HG02588 (cell line): ENCODE measurements around the gene HLA-DPB1.

ENCODE experiments used
- ATAC-seq: cut with Tn5 transposase; IDR thresholded peaks from one replicate; pipeline ENCODE4 v1.9.1; 2021; ENCODE audit warnings: mild to moderate bottlenecking, moderate library complexity; ENCODE audit not compliant: unreplicated experiment

Gene HLA-DPB1

DNA sequence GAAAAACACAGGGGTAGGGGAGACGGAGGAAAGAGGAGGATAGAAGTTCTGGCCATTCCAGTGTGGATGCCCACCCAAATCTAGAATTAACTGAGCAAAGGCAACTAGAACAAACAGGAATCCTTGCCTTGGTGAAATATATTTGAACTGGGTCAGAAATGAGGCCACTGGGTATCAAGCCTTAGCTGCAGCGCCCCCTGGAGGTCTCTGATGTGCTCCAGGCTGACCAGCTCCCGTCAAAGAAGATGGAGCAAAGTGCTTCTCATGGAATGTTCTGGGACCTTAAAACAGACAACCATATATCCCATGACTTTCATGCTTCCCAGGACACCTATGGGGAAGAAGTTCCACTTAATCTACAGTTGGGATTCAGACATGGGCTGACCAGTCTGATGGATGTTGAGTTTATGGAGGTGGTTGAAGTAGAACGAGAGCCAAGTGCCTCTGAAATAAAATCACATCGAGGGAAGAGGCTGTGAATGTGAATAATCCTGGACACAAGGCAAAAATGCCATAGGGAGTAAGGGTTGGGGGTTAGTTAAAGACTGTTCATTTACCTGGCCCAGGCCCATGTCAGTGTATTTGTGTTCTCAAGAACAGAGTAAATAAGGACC, 50.4 kb downstream of the HLA-DPB1 start:
- ATAC-seq = no peak

DNA sequence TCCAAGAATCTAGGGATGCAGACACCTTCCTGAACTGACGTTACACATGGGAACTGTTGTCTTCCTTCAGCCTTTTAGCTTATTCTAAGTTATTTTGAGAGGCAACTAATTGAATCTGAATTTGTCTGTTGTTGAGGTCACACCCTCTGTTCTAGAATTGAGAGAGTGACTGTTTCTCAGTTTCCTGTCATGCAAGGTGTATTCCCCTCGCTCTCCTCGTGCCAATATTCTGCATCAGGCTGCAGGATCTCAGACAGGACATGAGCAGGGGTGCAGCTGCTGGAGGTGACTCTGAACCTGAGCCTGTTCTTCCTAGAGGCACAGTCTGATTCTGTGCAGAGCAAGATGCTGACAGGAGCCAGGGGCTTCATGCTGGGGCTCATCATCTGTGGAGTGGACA, 52.5 kb downstream of the HLA-DPB1 start:
- no peak for ATAC-seq

DNA sequence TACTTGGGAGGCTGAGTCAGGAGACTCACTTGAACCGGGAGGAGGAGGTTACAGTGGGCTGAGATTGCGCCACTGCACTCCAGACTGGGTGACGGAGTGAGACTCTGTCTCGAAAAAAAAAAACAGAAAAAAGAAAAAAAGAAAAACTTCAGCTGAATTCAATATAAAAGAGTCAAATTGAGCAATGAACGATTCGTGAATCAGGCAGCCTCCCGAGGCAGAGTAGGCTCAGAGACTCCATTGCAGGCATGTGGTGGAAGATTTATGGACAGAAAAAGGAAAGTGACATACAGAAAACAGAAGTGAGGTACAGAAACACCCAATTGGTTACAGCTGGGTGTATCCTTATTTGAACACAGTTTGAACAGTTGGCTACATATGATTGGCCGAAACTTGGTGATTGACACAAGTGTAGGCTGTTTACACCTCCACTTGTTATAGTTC, 56.3 kb downstream of the HLA-DPB1 start:
- ATAC-seq = no peak

DNA sequence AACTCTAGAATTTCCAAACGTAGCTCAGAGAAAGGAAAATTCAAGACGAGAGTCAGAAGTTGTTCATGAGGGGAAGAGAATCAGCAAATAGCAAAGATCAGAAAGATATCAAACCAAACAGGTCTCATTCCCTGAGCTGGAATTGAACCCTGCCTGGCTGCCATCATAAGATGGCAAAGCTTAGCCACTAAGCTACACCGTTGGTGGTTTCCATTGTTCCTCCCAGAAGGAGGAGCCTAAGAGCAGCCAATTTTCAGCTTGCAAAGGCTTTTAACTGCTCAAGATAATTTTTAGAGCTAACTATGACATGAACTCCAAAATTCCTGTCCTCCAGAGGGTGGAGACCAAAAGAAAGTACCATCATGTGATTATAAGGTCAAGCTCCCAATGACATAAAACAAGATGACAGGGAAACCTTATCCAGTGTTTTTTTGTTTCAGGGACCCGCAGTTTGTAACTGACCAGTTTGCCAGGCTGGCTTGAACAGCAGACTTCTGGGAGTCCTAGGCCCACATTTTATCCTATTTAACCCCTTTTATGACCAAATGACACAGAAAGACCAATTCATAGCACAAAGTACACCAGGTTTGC, 60.6 kb downstream of the HLA-DPB1 start:
- no peak for ATAC-seq
